Measurements from ENCODE around the gene HOXA3. TPM values are rescaled to one million over a fixed set of nuclear protein-coding genes. Genes with fewer than 3 reads are reported as not detected.

The HOXA3 gene
- total and polyA plus RNA-seq, 5 donors from 2014 or later, result 0.13 TPM; not detected in 4

GRCh38 chr7:27182285-27182841, 30.0 kb upstream of the HOXA3 start:
- H3K4me1 Mint-ChIP-seq, result peaks cover 9 to 47% (median 33%) of the 10 kb centered on the region in 4 donors
- peaks cover 47% of the 10 kb centered on the region for H3K27me3 ChIP-seq (ENCODE audit: control insufficient read depth, insufficient read depth, low read length)
- peaks cover 37% of the 10 kb centered on the region for H3K4me1 ChIP-seq (ENCODE audit: control insufficient read depth, insufficient read depth, low read length, poor library complexity, severe bottlenecking)
- H3K36me3 ChIP-seq (ENCODE audit: control insufficient read depth, insufficient read depth, low read length), result no peaks in the 10 kb centered on the region
- H3K9me3 ChIP-seq (ENCODE audit: control insufficient read depth in 2 of 2, low read length in 2 of 2), result peaks cover 2 to 7% of the 10 kb centered on the region in 2 experiments
- H3K4me3 ChIP-seq (ENCODE audit: low read depth, low read length), result no peak overlapping the region
- no peak overlapping the region for H3K27ac Mint-ChIP-seq
- H3K27ac ChIP-seq (ENCODE audit: insufficient read depth, low read length, poor library complexity, severe bottlenecking), result no peak overlapping the region
- peaks cover 0 to 12% (median 0%) of the 10 kb centered on the region in 7 donors for H3K9me3 Mint-ChIP-seq
- no peak overlapping the region for H3K4me3 Mint-ChIP-seq
- no peaks in the 10 kb centered on the region for H3K36me3 Mint-ChIP-seq
- DNase-seq, result no peak
- H3K27me3 Mint-ChIP-seq, result peaks cover 93% of the 10 kb centered on the region
- ATAC-seq (ENCODE audit: low read depth in 2 of 2), result no peak

- H3K36me3 Mint-ChIP-seq, result no peaks in the 10 kb centered on the region
- H3K4me1 Mint-ChIP-seq, result peaks cover 8 to 42% (median 30%) of the 10 kb centered on the region in 4 donors
- H3K9me3 Mint-ChIP-seq, result peaks cover 0 to 12% (median 0%) of the 10 kb centered on the region in 7 donors
- H3K4me3 Mint-ChIP-seq, result peak overlapping the region in 1 of 4 donors; percentile 71
- ATAC-seq (ENCODE audit: low read depth in 2 of 2), result no peak
- no peak overlapping the region for H3K27ac Mint-ChIP-seq
- no peak for DNase-seq
- Histone ChIP-seq H3K27ac (ENCODE audit: insufficient read depth, low read length, poor library complexity, severe bottlenecking) (no peak overlapping the region), H3K4me1 (ENCODE audit: control insufficient read depth, insufficient read depth, low read length, poor library complexity, severe bottlenecking) (peaks cover 37% of the 10 kb centered on the region), H3K27me3 (ENCODE audit: control insufficient read depth, insufficient read depth, low read length) (peaks cover 42% of the 10 kb centered on the region), H3K36me3 (ENCODE audit: control insufficient read depth, insufficient read depth, low read length) (no peaks in the 10 kb centered on the region), H3K4me3 (ENCODE audit: low read depth, low read length) (no peak overlapping the region), H3K9me3 (ENCODE audit: control insufficient read depth in 2 of 2, low read length in 2 of 2) (peaks cover 0 to 7% of the 10 kb centered on the region in 2 experiments)
- peaks cover 92% of the 10 kb centered on the region for H3K27me3 Mint-ChIP-seq
Measured at GRCh38 chr7:27181795-27182275, 29.5 kb upstream of the HOXA3 start.

DNA sequence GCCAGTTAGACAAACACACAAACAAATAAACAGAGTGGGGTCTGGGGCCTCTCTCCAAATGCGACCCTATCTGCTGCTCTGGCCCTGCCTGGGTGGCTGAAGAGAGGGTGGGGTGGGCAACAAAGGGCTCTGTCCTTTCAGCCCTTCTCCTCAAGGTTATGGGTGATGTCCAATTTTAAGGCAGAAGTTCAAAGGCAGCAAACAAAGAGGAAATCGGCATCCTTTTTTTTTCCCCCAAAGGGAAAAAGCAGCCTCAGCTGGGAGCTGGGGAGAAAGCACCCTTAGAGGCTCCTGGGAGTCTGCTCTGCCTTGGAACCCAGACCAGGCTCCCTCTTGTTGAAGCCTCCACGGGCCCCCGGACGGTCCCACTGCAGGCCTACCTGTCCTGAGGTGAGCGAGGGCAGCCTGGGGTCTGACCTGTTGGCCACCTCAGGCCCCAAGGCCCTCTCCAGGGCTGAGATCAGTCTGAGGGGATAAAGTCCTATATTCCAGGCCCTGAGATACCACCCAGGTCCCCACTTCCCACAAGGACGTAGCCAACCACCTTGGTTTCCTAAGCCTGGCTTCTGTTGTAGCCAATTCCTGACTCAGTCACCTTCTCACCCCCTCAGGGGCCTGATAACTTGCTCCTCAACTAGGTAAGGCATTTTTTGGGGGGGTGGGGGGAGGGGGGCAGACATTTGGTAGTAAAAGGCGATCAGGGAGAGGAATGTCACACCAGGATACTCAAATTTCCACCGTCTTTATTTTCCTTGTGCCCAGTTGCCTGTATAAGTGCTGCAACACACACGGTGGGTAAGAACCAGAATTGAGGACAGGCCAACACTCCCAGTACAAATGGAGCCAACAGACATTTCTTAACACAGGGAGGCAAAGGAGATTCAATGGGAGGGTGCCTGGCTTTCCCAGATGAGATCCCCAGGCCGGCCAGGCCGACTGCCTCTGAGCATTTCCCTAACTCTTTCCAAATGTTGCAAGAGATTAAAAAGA, 28.3 kb upstream of the HOXA3 start:
- no peak for ATAC-seq (ENCODE audit: low read depth in 2 of 2)
- H3K4me1 Mint-ChIP-seq, result peaks cover 5 to 32% (median 22%) of the 10 kb centered on the region in 4 donors
- Histone ChIP-seq H3K4me1 (ENCODE audit: control insufficient read depth, insufficient read depth, low read length, poor library complexity, severe bottlenecking) (peaks cover 31% of the 10 kb centered on the region), H3K4me3 (ENCODE audit: low read depth, low read length) (no peak overlapping the region), H3K27me3 (ENCODE audit: control insufficient read depth, insufficient read depth, low read length) (peaks cover 33% of the 10 kb centered on the region), H3K9me3 (ENCODE audit: control insufficient read depth in 2 of 2, low read length in 2 of 2) (peaks cover 0 to 4% of the 10 kb centered on the region in 2 experiments), H3K36me3 (ENCODE audit: control insufficient read depth, insufficient read depth, low read length) (no peaks in the 10 kb centered on the region), H3K27ac (ENCODE audit: insufficient read depth, low read length, poor library complexity, severe bottlenecking) (no peak overlapping the region)
- peak overlapping the region in 2 of 4 donors; percentile 56 to 71 for H3K4me3 Mint-ChIP-seq
- H3K27me3 Mint-ChIP-seq, result peaks cover 86% of the 10 kb centered on the region
- no peak for DNase-seq
- no peaks in the 10 kb centered on the region for H3K36me3 Mint-ChIP-seq
- H3K9me3 Mint-ChIP-seq, result peaks cover 0 to 6% (median 0%) of the 10 kb centered on the region in 7 donors
- no peak overlapping the region for H3K27ac Mint-ChIP-seq

- H3K4me3 Mint-ChIP-seq, result peak overlapping the region; percentile 43 to 78 (median 62)
- Histone ChIP-seq H3K9me3 (ENCODE audit: control insufficient read depth in 2 of 2, low read length in 2 of 2) (no peaks in the 10 kb centered on the region), H3K4me3 (ENCODE audit: low read depth, low read length) (no peak overlapping the region), H3K36me3 (ENCODE audit: control insufficient read depth, insufficient read depth, low read length) (no peaks in the 10 kb centered on the region), H3K27me3 (ENCODE audit: control insufficient read depth, insufficient read depth, low read length) (peaks cover 32% of the 10 kb centered on the region), H3K27ac (ENCODE audit: insufficient read depth, low read length, poor library complexity, severe bottlenecking) (no peak overlapping the region), H3K4me1 (ENCODE audit: control insufficient read depth, insufficient read depth, low read length, poor library complexity, severe bottlenecking) (peaks cover 21% of the 10 kb centered on the region)
- DNase-seq, result peak in 2 of 3 donors; percentile 33 to 68
- H3K4me1 Mint-ChIP-seq, result peaks cover 0 to 25% (median 13%) of the 10 kb centered on the region in 4 donors
- peaks cover 86% of the 10 kb centered on the region for H3K27me3 Mint-ChIP-seq
- peaks cover 0 to 3% (median 0%) of the 10 kb centered on the region in 7 donors for H3K9me3 Mint-ChIP-seq
- peak; percentile 38 to 72 for ATAC-seq (ENCODE audit: low read depth in 2 of 2)
- peak overlapping the region in 1 of 3 donors; percentile 63 for H3K27ac Mint-ChIP-seq
- no peaks in the 10 kb centered on the region for H3K36me3 Mint-ChIP-seq
Measured at GRCh38 chr7:27179503-27180430, 27.4 kb upstream of the HOXA3 start.

DNA sequence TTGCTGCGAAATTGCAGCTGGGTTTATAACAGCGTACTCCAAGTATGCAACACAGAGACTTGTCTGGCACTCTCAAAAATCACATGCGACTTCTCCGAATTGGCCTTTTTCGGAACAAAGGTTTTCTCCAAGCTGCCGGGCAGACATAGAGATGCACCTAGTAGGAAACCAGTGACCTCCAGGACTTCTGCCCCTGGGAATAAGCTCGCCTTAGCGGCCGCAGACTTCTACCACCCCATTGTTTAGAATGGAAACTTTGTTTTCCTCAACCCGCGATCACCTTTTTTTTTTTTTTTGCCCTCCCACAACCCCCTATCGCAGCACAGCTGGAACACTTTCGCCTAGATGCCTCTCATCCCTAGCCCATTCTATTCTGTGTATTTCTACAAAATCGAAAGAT, 26.6 kb upstream of the HOXA3 start:
- no peak overlapping the region for H3K27ac ChIP-seq (ENCODE audit: insufficient read depth, low read length, poor library complexity, severe bottlenecking)
- peaks cover 0 to 3% (median 0%) of the 10 kb centered on the region in 7 donors for H3K9me3 Mint-ChIP-seq
- DNase-seq (no peak), ATAC-seq (ENCODE audit: low read depth in 2 of 2) (no peak)
- H3K36me3 Mint-ChIP-seq, result no peaks in the 10 kb centered on the region
- H3K36me3 ChIP-seq (ENCODE audit: control insufficient read depth, insufficient read depth, low read length), result no peaks in the 10 kb centered on the region
- H3K4me1 Mint-ChIP-seq, result peaks cover 0 to 25% (median 9%) of the 10 kb centered on the region in 4 donors
- H3K4me3 Mint-ChIP-seq, result peak overlapping the region in 1 of 4 donors; percentile 71
- no peak overlapping the region for H3K4me3 ChIP-seq (ENCODE audit: low read depth, low read length)
- peaks cover 33% of the 10 kb centered on the region for H3K27me3 ChIP-seq (ENCODE audit: control insufficient read depth, insufficient read depth, low read length)
- peaks cover 20% of the 10 kb centered on the region for H3K4me1 ChIP-seq (ENCODE audit: control insufficient read depth, insufficient read depth, low read length, poor library complexity, severe bottlenecking)
- no peaks in the 10 kb centered on the region for H3K9me3 ChIP-seq (ENCODE audit: control insufficient read depth in 2 of 2, low read length in 2 of 2)
- peak overlapping the region in 1 of 3 donors; percentile 63 for H3K27ac Mint-ChIP-seq
- H3K27me3 Mint-ChIP-seq, result peaks cover 86% of the 10 kb centered on the region

- no peaks in the 10 kb centered on the region for H3K36me3 ChIP-seq (ENCODE audit: control insufficient read depth, insufficient read depth, low read length)
- ATAC-seq (ENCODE audit: low read depth in 2 of 2) (no peak), DNase-seq (no peak)
- Mint-ChIP-seq H3K27ac (no peak overlapping the region), H3K9me3 (peaks cover 0 to 3% (median 0%) of the 10 kb centered on the region in 7 donors), H3K4me1 (peaks cover 0 to 20% (median 7%) of the 10 kb centered on the region in 4 donors), H3K36me3 (no peaks in the 10 kb centered on the region), H3K27me3 (peaks cover 80% of the 10 kb centered on the region), H3K4me3 (no peak overlapping the region)
- H3K27ac ChIP-seq (ENCODE audit: insufficient read depth, low read length, poor library complexity, severe bottlenecking), result no peak overlapping the region
- H3K27me3 ChIP-seq (ENCODE audit: control insufficient read depth, insufficient read depth, low read length), result peaks cover 30% of the 10 kb centered on the region
- no peak overlapping the region for H3K4me3 ChIP-seq (ENCODE audit: low read depth, low read length)
- H3K4me1 ChIP-seq (ENCODE audit: control insufficient read depth, insufficient read depth, low read length, poor library complexity, severe bottlenecking), result peaks cover 20% of the 10 kb centered on the region
- H3K9me3 ChIP-seq (ENCODE audit: control insufficient read depth in 2 of 2, low read length in 2 of 2), result no peaks in the 10 kb centered on the region
Measured at GRCh38 chr7:27178366-27178765, 26.0 kb upstream of the HOXA3 start.

- Mint-ChIP-seq H3K27me3 (peaks cover 77% of the 10 kb centered on the region), H3K36me3 (no peaks in the 10 kb centered on the region), H3K9me3 (peaks cover 0 to 3% (median 0%) of the 10 kb centered on the region in 7 donors), H3K4me1 (peaks cover 0 to 21% (median 7%) of the 10 kb centered on the region in 4 donors), H3K27ac (no peak overlapping the region), H3K4me3 (no peak overlapping the region)
- Histone ChIP-seq H3K9me3 (ENCODE audit: control insufficient read depth in 2 of 2, low read length in 2 of 2) (no peaks in the 10 kb centered on the region), H3K27ac (ENCODE audit: insufficient read depth, low read length, poor library complexity, severe bottlenecking) (no peak overlapping the region), H3K4me1 (ENCODE audit: control insufficient read depth, insufficient read depth, low read length, poor library complexity, severe bottlenecking) (peaks cover 25% of the 10 kb centered on the region), H3K4me3 (ENCODE audit: low read depth, low read length) (no peak overlapping the region), H3K36me3 (ENCODE audit: control insufficient read depth, insufficient read depth, low read length) (no peaks in the 10 kb centered on the region), H3K27me3 (ENCODE audit: control insufficient read depth, insufficient read depth, low read length) (peaks cover 29% of the 10 kb centered on the region)
- no peak for ATAC-seq (ENCODE audit: low read depth in 2 of 2)
- no peak for DNase-seq
Measured at GRCh38 chr7:27177795-27178320, 25.5 kb upstream of the HOXA3 start.
